Measurements from ENCODE around the gene SIMC1.

DNA sequence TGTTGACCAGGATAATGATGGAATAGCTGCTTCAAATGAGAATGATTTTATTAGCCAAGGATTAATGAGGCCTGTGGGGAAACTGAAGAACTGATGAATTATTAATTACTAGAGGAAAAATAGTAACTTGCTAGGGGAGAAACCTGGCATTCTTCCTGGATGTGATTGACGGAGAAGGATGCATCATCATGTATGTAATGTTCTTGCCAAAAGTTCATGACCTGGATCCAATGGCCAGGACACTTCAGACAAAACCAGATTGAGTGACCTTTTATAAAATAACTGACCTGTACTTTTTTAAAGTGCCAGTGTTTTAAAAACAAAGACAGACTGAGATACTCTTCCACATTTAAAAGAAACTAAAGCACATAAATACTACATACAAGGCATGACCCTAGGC lies 99.7 kb downstream of the SIMC1 start:
- no peak for TF ChIP-seq POLR2AphosphoS5 (IDR thresholded peaks at IDR 0.05; ENCODE audit: low read depth, low read length)
- no peak for TF ChIP-seq ZFX (IDR thresholded peaks at IDR 0.05)
- TF ChIP-seq, protein P1, sequence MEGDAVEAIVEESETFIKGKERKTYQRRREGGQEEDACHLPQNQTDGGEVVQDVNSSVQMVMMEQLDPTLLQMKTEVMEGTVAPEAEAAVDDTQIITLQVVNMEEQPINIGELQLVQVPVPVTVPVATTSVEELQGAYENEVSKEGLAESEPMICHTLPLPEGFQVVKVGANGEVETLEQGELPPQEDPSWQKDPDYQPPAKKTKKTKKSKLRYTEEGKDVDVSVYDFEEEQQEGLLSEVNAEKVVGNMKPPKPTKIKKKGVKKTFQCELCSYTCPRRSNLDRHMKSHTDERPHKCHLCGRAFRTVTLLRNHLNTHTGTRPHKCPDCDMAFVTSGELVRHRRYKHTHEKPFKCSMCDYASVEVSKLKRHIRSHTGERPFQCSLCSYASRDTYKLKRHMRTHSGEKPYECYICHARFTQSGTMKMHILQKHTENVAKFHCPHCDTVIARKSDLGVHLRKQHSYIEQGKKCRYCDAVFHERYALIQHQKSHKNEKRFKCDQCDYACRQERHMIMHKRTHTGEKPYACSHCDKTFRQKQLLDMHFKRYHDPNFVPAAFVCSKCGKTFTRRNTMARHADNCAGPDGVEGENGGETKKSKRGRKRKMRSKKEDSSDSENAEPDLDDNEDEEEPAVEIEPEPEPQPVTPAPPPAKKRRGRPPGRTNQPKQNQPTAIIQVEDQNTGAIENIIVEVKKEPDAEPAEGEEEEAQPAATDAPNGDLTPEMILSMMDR (IDR thresholded peaks at IDR 0.05 in 2 of 3, conservative IDR thresholded peaks at IDR 0.05 in 1 of 3; ENCODE audit: borderline replicate concordance in 1 of 3, insufficient read depth in 1 of 3, low read depth in 2 of 3, low read length in 2 of 3) = no peak
- no peak for TF ChIP-seq SP1 (IDR thresholded peaks at IDR 0.05; ENCODE audit: low read depth)
- TF ChIP-seq POLR2A (IDR thresholded peaks at IDR 0.05; ENCODE audit: borderline replicate concordance, extremely low read depth, insufficient read depth, insufficient read length) = no peak
- no peak for TF ChIP-seq RAD21 (IDR thresholded peaks at IDR 0.05; ENCODE audit: low read depth)
- TF ChIP-seq ZNF274 (IDR thresholded peaks at IDR 0.05; ENCODE audit: low read depth, low read length) = no peak
- TF ChIP-seq, protein P2, sequence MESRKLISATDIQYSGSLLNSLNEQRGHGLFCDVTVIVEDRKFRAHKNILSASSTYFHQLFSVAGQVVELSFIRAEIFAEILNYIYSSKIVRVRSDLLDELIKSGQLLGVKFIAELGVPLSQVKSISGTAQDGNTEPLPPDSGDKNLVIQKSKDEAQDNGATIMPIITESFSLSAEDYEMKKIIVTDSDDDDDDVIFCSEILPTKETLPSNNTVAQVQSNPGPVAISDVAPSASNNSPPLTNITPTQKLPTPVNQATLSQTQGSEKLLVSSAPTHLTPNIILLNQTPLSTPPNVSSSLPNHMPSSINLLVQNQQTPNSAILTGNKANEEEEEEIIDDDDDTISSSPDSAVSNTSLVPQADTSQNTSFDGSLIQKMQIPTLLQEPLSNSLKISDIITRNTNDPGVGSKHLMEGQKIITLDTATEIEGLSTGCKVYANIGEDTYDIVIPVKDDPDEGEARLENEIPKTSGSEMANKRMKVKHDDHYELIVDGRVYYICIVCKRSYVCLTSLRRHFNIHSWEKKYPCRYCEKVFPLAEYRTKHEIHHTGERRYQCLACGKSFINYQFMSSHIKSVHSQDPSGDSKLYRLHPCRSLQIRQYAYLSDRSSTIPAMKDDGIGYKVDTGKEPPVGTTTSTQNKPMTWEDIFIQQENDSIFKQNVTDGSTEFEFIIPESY (IDR thresholded peaks at IDR 0.05; ENCODE audit: extremely low read depth, insufficient replicate concordance, low read length) = no peak
- no peak for TF ChIP-seq CEBPB (IDR thresholded peaks at IDR 0.05; ENCODE audit: low read depth)
